ENCODE measurements around the gene PID1. TPM values are rescaled to one million over a fixed set of nuclear protein-coding genes. Genes with fewer than 3 reads are reported as not detected.

The PID1 gene
- total and polyA plus RNA-seq, 4 donors: 17.0 to 45.7 (median 30.0) TPM

DNA sequence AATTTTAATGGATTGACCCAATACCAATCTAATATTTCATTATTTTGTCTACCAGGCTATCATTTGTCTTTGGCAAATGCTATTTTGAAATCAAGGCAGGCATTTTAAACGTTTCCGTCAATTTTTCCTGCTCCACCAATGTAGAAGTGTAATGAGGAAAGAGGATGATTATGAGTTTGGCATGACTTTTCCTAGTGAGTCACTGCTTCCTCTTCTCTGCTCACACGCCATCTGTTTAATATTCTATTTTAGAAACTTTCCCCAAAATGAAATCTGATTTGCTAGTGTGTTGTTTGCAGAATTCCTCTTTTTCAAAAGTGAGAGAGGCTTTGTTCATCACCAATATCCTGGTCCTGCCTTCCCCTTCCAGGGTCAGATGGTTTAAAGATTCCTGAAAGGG, 42.5 kb upstream of the PID1 start:
- H3K36me3 ChIP-seq (ENCODE audit: control insufficient read depth in 4 of 4, insufficient read depth in 4 of 4, low read length in 4 of 4): no peaks in the 10 kb centered on the region
- no peak overlapping the region for H3K4me3 ChIP-seq
- no peaks in the 10 kb centered on the region for H3K4me1 ChIP-seq (ENCODE audit: control insufficient read depth in 5 of 5, insufficient read depth in 5 of 5, low read length in 5 of 5)
- H3K27ac ChIP-seq (ENCODE audit: low read depth in 1 of 2, low read length in 1 of 2): peak overlapping the region in 1 of 2 donors; percentile 7
- no peaks in the 10 kb centered on the region for H3K27me3 ChIP-seq (ENCODE audit: control insufficient read depth in 3 of 3, insufficient read depth in 3 of 3, low read length in 2 of 3)
- TF ChIP-seq, protein P1, sequence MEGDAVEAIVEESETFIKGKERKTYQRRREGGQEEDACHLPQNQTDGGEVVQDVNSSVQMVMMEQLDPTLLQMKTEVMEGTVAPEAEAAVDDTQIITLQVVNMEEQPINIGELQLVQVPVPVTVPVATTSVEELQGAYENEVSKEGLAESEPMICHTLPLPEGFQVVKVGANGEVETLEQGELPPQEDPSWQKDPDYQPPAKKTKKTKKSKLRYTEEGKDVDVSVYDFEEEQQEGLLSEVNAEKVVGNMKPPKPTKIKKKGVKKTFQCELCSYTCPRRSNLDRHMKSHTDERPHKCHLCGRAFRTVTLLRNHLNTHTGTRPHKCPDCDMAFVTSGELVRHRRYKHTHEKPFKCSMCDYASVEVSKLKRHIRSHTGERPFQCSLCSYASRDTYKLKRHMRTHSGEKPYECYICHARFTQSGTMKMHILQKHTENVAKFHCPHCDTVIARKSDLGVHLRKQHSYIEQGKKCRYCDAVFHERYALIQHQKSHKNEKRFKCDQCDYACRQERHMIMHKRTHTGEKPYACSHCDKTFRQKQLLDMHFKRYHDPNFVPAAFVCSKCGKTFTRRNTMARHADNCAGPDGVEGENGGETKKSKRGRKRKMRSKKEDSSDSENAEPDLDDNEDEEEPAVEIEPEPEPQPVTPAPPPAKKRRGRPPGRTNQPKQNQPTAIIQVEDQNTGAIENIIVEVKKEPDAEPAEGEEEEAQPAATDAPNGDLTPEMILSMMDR (IDR thresholded peaks at IDR 0.05; ENCODE audit: control extremely low read depth, extremely low read depth): no peak
- H3K9me3 ChIP-seq (ENCODE audit: control insufficient read depth in 4 of 4, insufficient read depth in 3 of 4, low read length in 3 of 4): no peaks in the 10 kb centered on the region
- peak in 1 of 3 donors; percentile 28 for DNase-seq
- 47 to 58% methylated on average over 3 of the region's 3 CpGs for WGBS, 2 donors
- no peak overlapping the region for H3K9ac ChIP-seq (ENCODE audit: insufficient read depth in 1 of 2, low read length in 2 of 2)
- peak; percentile 16 for ATAC-seq (ENCODE audit: insufficient read depth, low FRiP score)

DNA sequence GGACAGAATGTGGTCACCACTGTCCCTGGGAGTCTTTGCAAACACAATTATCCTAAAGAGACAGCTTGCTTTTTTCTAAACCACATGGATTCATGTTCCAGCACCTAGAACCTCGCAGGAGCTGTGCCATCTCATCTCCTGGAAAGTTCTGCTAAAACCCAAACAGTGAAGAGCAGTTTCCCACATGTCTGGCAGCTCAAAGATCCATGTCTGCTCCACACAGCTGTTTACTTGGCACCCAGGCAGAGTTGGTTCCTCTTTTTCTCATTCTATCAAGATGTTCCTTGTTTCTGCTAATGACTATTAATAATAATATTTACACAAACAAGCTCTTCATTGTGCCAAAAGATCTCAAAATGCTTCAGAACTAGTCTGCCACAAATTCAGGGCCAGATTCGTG, 30.1 kb upstream of the PID1 start:
- ATAC-seq (ENCODE audit: insufficient read depth, low FRiP score): no peak
- TF ChIP-seq, protein P1 (IDR thresholded peaks at IDR 0.05; ENCODE audit: control extremely low read depth, extremely low read depth): no peak
- peak in 1 of 3 donors; percentile 13 for DNase-seq
- no peaks in the 10 kb centered on the region for H3K27me3 ChIP-seq (ENCODE audit: control insufficient read depth in 3 of 3, insufficient read depth in 3 of 3, low read length in 2 of 3)
- H3K4me3 ChIP-seq: no peak overlapping the region
- no peaks in the 10 kb centered on the region for H3K36me3 ChIP-seq (ENCODE audit: control insufficient read depth in 4 of 4, insufficient read depth in 4 of 4, low read length in 4 of 4)
- 53 to 59% methylated on average over 2 of the region's 2 CpGs for WGBS, 2 donors
- peaks cover 0 to 2% (median 0%) of the 10 kb centered on the region in 4 donors for H3K9me3 ChIP-seq (ENCODE audit: control insufficient read depth in 4 of 4, insufficient read depth in 3 of 4, low read length in 3 of 4)
- no peak overlapping the region for H3K9ac ChIP-seq (ENCODE audit: insufficient read depth in 1 of 2, low read length in 2 of 2)
- H3K27ac ChIP-seq (ENCODE audit: low read depth in 1 of 2, low read length in 1 of 2): peak overlapping the region in 1 of 2 donors; percentile 3
- peaks cover 0 to 10% (median 0%) of the 10 kb centered on the region in 5 donors for H3K4me1 ChIP-seq (ENCODE audit: control insufficient read depth in 5 of 5, insufficient read depth in 5 of 5, low read length in 5 of 5)

DNA sequence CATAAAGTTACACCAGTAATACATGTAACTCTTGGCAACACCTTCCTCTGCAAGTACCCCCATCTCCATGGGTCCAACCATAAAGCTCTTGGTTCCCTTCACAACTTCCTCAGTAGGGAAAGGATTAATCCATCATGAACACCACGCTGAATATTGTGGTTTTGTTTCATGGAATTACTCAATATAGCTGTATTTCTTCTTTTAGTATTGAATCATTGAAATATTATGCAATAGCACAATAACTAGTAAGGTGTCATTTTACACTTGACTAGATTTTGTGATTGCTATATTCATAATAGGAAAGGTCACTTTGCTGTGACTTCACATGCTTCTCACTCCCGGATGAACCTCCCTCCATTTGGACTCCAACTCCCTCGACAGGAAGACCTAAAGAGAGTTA, 29.7 kb upstream of the PID1 start:
- H3K27me3 ChIP-seq (ENCODE audit: control insufficient read depth in 3 of 3, insufficient read depth in 3 of 3, low read length in 2 of 3): no peaks in the 10 kb centered on the region
- DNase-seq (no peak), ATAC-seq (ENCODE audit: insufficient read depth, low FRiP score) (peak; percentile 60)
- peaks cover 0 to 2% (median 0%) of the 10 kb centered on the region in 4 donors for H3K9me3 ChIP-seq (ENCODE audit: control insufficient read depth in 4 of 4, insufficient read depth in 3 of 4, low read length in 3 of 4)
- 35 to 49% methylated on average over 3 of the region's 3 CpGs for WGBS, 2 donors
- peaks cover 0 to 13% (median 0%) of the 10 kb centered on the region in 5 donors for H3K4me1 ChIP-seq (ENCODE audit: control insufficient read depth in 5 of 5, insufficient read depth in 5 of 5, low read length in 5 of 5)
- H3K27ac ChIP-seq (ENCODE audit: low read depth in 1 of 2, low read length in 1 of 2): peak overlapping the region in 1 of 2 donors; percentile 3
- H3K4me3 ChIP-seq: no peak overlapping the region
- TF ChIP-seq, protein P1 (IDR thresholded peaks at IDR 0.05; ENCODE audit: control extremely low read depth, extremely low read depth): no peak
- H3K36me3 ChIP-seq (ENCODE audit: control insufficient read depth in 4 of 4, insufficient read depth in 4 of 4, low read length in 4 of 4): no peaks in the 10 kb centered on the region
- H3K9ac ChIP-seq (ENCODE audit: insufficient read depth in 1 of 2, low read length in 2 of 2): no peak overlapping the region

DNA sequence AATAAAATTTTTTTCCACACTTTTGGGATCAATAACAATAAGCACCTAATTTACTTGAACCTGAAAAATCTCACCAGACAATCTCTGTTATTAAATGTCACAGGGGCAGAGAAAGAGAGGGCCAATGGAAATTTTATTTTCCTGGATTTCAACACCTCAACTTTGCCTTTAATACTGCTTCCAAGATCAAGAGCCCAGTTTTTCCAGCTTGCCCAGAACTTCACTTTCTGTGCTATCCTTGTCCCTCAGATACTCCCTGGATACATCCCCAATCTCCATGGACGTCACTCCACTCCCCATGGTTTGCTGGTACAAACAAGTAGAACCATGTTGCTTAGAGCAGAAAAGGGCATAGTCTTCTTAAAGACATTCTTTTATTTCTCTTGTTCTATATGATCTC, 29.3 kb upstream of the PID1 start:
- ATAC-seq (ENCODE audit: insufficient read depth, low FRiP score) (no peak), DNase-seq (no peak)
- H3K4me3 ChIP-seq: no peak overlapping the region
- peaks cover 0 to 13% (median 2%) of the 10 kb centered on the region in 5 donors for H3K4me1 ChIP-seq (ENCODE audit: control insufficient read depth in 5 of 5, insufficient read depth in 5 of 5, low read length in 5 of 5)
- no peak overlapping the region for H3K27ac ChIP-seq (ENCODE audit: low read depth in 1 of 2, low read length in 1 of 2)
- H3K36me3 ChIP-seq (ENCODE audit: control insufficient read depth in 4 of 4, insufficient read depth in 4 of 4, low read length in 4 of 4): no peaks in the 10 kb centered on the region
- WGBS, 2 donors: 59 to 81% methylated on average over 1 of the region's 1 CpG
- no peaks in the 10 kb centered on the region for H3K27me3 ChIP-seq (ENCODE audit: control insufficient read depth in 3 of 3, insufficient read depth in 3 of 3, low read length in 2 of 3)
- TF ChIP-seq, protein P1 (IDR thresholded peaks at IDR 0.05; ENCODE audit: control extremely low read depth, extremely low read depth): no peak
- H3K9me3 ChIP-seq (ENCODE audit: control insufficient read depth in 4 of 4, insufficient read depth in 3 of 4, low read length in 3 of 4): peaks cover 0 to 2% (median 0%) of the 10 kb centered on the region in 4 donors
- no peak overlapping the region for H3K9ac ChIP-seq (ENCODE audit: insufficient read depth in 1 of 2, low read length in 2 of 2)
